Uterus (tissue), 4 donors: ENCODE data around the gene TTC34. TPM values are rescaled to one million over a fixed set of nuclear protein-coding genes. Genes with fewer than 3 reads are reported as not detected.
"Not testable (repeated sequence)": the region's sequence is repeated elsewhere in the genome, so short reads cannot be mapped to it uniquely, and the experiment has no call there.

Experiments used
- DNase-seq, 2 donors: peaks; one replicate each; pipeline ENCODE4 v3.0.0-alpha.2; 2019 to 2020
- H3K27ac ChIP-seq, 2 donors: fragments of 200-600 bp; sonication (generic); 1 replicate in 1 of 2; 2 replicates in 1 of 2; pipeline ENCODE4 v1.5.1; 2016 to 2018
- H3K27me3 ChIP-seq, 2 donors: fragments of 200-600 bp; sonication (generic); one replicate each; pipeline ENCODE4 v1.5.1; 2018 to 2019; ENCODE audit warnings: control low read depth in 1 of 2
- H3K36me3 ChIP-seq, 2 donors: fragments of 200-600 bp; sonication (generic); one replicate each; pipeline ENCODE4 v1.5.1; 2019; ENCODE audit warnings: control low read depth in 1 of 2
- H3K4me1 ChIP-seq, 2 donors: fragments of 200-600 bp; sonication (generic); one replicate each; pipeline ENCODE4 v1.5.1; 2018 to 2019; ENCODE audit warnings: control low read depth in 1 of 2
- H3K4me3 ChIP-seq, 2 donors: fragments of 200-600 bp; sonication (generic); 1 replicate in 1 of 2; 2 replicates in 1 of 2; pipeline ENCODE4 v1.5.1; 2018 to 2019; ENCODE audit warnings: mild to moderate bottlenecking in 1 of 2
- H3K9me3 ChIP-seq, 2 donors: fragments of 200-600 bp; sonication (generic); one replicate each; pipeline ENCODE4 v1.5.1; 2019; ENCODE audit warnings: control low read depth in 1 of 2
- CTCF ChIP-seq, 4 experiments: fragments of 200-600 bp in 2 of 4; fragments of 450-650 bp in 2 of 4; sonication (generic) in 2 of 4; IDR thresholded peaks; one replicate each; pipeline ENCODE4 v1.5.1; 2016 to 2019; ENCODE audit warnings: antibody characterized with exemption in 4 of 4, mild to moderate bottlenecking in 2 of 4, moderate library complexity in 1 of 4
- POLR2A ChIP-seq, 2 donors: fragments of 450-650 bp; IDR thresholded peaks; one replicate each; pipeline ENCODE4 v1.6.1; 2016; ENCODE audit warnings: antibody characterized with exemption in 2 of 2, mild to moderate bottlenecking in 1 of 2, moderate library complexity in 1 of 2
- intact Hi-C: fragments of 100-400 bp; cut with DNase I; formaldehyde crosslinking; loops from one replicate; pipeline ENCODE4 v1.15.1; 2023; ENCODE audit warnings: low total_unique reads
- total RNA-seq, 4 donors: library from RNA; depleted of rRNA in 3 of 4; stranded (reverse); fragments of >200 nt in 3 of 4; gene quantifications; one replicate each; pipeline versions ENCODE4 v1.1.0 to v1.2.4, GENCODE V29; 2014 to 2023
- donor health status: DM: yes; HTN: yes; CAD: no.

Gene TTC34
- total RNA-seq, 4 donors from 2014 or later, result 0.29 to 2.9 (median 0.43) TPM

GRCh38 chr1:2777424-2778219, 23.9 kb downstream of the TTC34 start:
- H3K4me1 ChIP-seq, result no peaks in the 10 kb centered on the region
- H3K36me3 ChIP-seq, result no peaks in the 10 kb centered on the region
- no peak overlapping the region for H3K27ac ChIP-seq
- H3K4me3 ChIP-seq, result no peak overlapping the region
- TF ChIP-seq POLR2A (IDR thresholded peaks at IDR 0.05), result no peak
- no peak for TF ChIP-seq CTCF (IDR thresholded peaks at IDR 0.05)
- H3K27me3 ChIP-seq, result no peaks in the 10 kb centered on the region
- no peaks in the 10 kb centered on the region for H3K9me3 ChIP-seq
- DNase-seq, result no peak
- intact Hi-C loops, result no loop called here

- intact Hi-C loops, H3K4me1 ChIP-seq, H3K36me3 ChIP-seq, H3K9me3 ChIP-seq, H3K27ac ChIP-seq, H3K27me3 ChIP-seq, DNase-seq, H3K4me3 ChIP-seq: not testable (repeated sequence)
These were observed 26.2 kb downstream of the TTC34 start for GRCh38 chr1:2775333-2775732.

GRCh38 chr1:2768052-2768451, 33.4 kb downstream of the TTC34 start:
- DNase-seq, H3K9me3 ChIP-seq, H3K27ac ChIP-seq, H3K36me3 ChIP-seq, H3K4me1 ChIP-seq, intact Hi-C loops, H3K27me3 ChIP-seq, H3K4me3 ChIP-seq: not testable (repeated sequence)

GRCh38 chr1:2759433-2759832, 42.1 kb downstream of the TTC34 start:
- H3K9me3 ChIP-seq, H3K4me3 ChIP-seq, H3K36me3 ChIP-seq, H3K27me3 ChIP-seq, intact Hi-C loops, H3K27ac ChIP-seq, H3K4me1 ChIP-seq, DNase-seq: not testable (repeated sequence)

GRCh38 chr1:2757519-2757918, 44.0 kb downstream of the TTC34 start:
- H3K4me3 ChIP-seq, H3K9me3 ChIP-seq, H3K4me1 ChIP-seq, H3K27me3 ChIP-seq, H3K27ac ChIP-seq, intact Hi-C loops, DNase-seq, H3K36me3 ChIP-seq: not testable (repeated sequence)

- intact Hi-C loops, H3K36me3 ChIP-seq, H3K4me3 ChIP-seq, H3K4me1 ChIP-seq, H3K27me3 ChIP-seq, H3K9me3 ChIP-seq, DNase-seq, H3K27ac ChIP-seq: not testable (repeated sequence)
These were observed 46.1 kb downstream of the TTC34 start for GRCh38 chr1:2755426-2755825.

- H3K36me3 ChIP-seq, H3K4me3 ChIP-seq, intact Hi-C loops, H3K27ac ChIP-seq, H3K27me3 ChIP-seq, H3K9me3 ChIP-seq, DNase-seq, H3K4me1 ChIP-seq: not testable (repeated sequence)
These were observed 46.9 kb downstream of the TTC34 start for GRCh38 chr1:2754597-2754996.

- H3K36me3 ChIP-seq, intact Hi-C loops, H3K4me3 ChIP-seq, DNase-seq, H3K27ac ChIP-seq, H3K27me3 ChIP-seq, H3K4me1 ChIP-seq, H3K9me3 ChIP-seq: not testable (repeated sequence)
These were observed 49.0 kb downstream of the TTC34 start for GRCh38 chr1:2752503-2752902.

- DNase-seq, H3K4me1 ChIP-seq, H3K27me3 ChIP-seq, H3K4me3 ChIP-seq, intact Hi-C loops, H3K9me3 ChIP-seq, H3K27ac ChIP-seq, H3K36me3 ChIP-seq: not testable (repeated sequence)
These were observed 49.6 kb downstream of the TTC34 start for GRCh38 chr1:2751866-2752265.

- DNase-seq, intact Hi-C loops, H3K4me3 ChIP-seq, H3K36me3 ChIP-seq, H3K4me1 ChIP-seq, H3K27me3 ChIP-seq, H3K27ac ChIP-seq, H3K9me3 ChIP-seq: not testable (repeated sequence)
These were observed 50.4 kb downstream of the TTC34 start for GRCh38 chr1:2750766-2751730.

GRCh38 chr1:2750041-2750680, 51.3 kb downstream of the TTC34 start:
- intact Hi-C loops, DNase-seq: not testable (repeated sequence)

GRCh38 chr1:2748626-2749025, 52.9 kb downstream of the TTC34 start:
- H3K27me3 ChIP-seq, H3K27ac ChIP-seq, H3K4me1 ChIP-seq, H3K4me3 ChIP-seq, H3K9me3 ChIP-seq, intact Hi-C loops, H3K36me3 ChIP-seq, DNase-seq: not testable (repeated sequence)

More at GRCh38 chr1:2750041-2750680, 51.3 kb downstream of the TTC34 start:
- H3K27ac ChIP-seq, H3K4me1 ChIP-seq, H3K36me3 ChIP-seq, H3K4me3 ChIP-seq, H3K27me3 ChIP-seq, H3K9me3 ChIP-seq: not testable (repeated sequence)
